Epithelial cell of umbilical artery (primary cell): Measurements from ENCODE around the gene EVI5. TPM values are rescaled to one million over a fixed set of nuclear protein-coding genes. Genes with fewer than 3 reads are reported as not detected.

Source experiments
- total RNA-seq: library from RNA; depleted of rRNA; stranded (reverse); fragments of >200 nt; gene quantifications from 2 replicates; pipeline ENCODE4 v1.2.3, GENCODE V29; 2014

EVI5 gene
- total RNA-seq = 34.0 and 45.5 TPM in 2 replicates

GRCh38 chr1:92784639-92785500, at the start of gene EVI5:
Gene EVI5, minus strand, starts transcription at chr1:92785108. Its CDS starts 48,562 bp downstream, at chr1:92736546.

GRCh38 chr1:92831762-92832536, 47.0 kb upstream of the EVI5 start, which contains the start of gene RPL5:
Gene RPL5, plus strand, starts transcription at chr1:92832040. Its CDS starts 75 bp downstream, at chr1:92832115.

GRCh38 chr1:92486251-92487077, 298.4 kb downstream of the EVI5 start, which contains the start of gene GFI1:
Gene GFI1, minus strand, starts transcription at chr1:92486925. Its CDS starts 3,438 bp downstream, at chr1:92483487.

Other genes starting within 250 kb of the EVI5 start
- 1,075 and 1,672 TPM in 2 replicates for gene RPL5, start 46.9 kb upstream of the EVI5 start, total RNA-seq
- gene DIPK1A, start 176.4 kb upstream of the EVI5 start, total RNA-seq = 0.65 and 0.76 TPM in 2 replicates